MM.1S (cell line): ENCODE measurements around the gene ANTKMT.

ENCODE experiments used
- DNase-seq: peaks from one replicate; pipeline ENCODE4 v3.0.0-alpha.2; 2015
- H2AFZ ChIP-seq: fragments of 300-600 bp; sonication (generic); 2 replicates; pipeline ENCODE4 v1.6.0; 2016; ENCODE audit warnings: antibody characterized with exemption, low read length
- H3F3A ChIP-seq: fragments of 300-600 bp; sonication (generic); 2 replicates; pipeline ENCODE4 v1.6.1; 2016; ENCODE audit warnings: mild to moderate bottlenecking, antibody characterized with exemption, low read length, moderate library complexity, mixed read lengths; ENCODE audit not compliant: insufficient read depth
- H3K27ac ChIP-seq: fragments of 300-600 bp; sonication (generic); 2 replicates; pipeline ENCODE4 v1.5.1; 2016; ENCODE audit warnings: mild to moderate bottlenecking, low read length
- H3K27me3 ChIP-seq: fragments of 300-600 bp; sonication (generic); replicated peaks from 2 replicates; pipeline ENCODE4 v1.6.0; 2016; ENCODE audit warnings: low read length; ENCODE audit not compliant: insufficient read depth
- H3K36me3 ChIP-seq: fragments of 300-600 bp; sonication (generic); replicated peaks from 2 replicates; pipeline ENCODE4 v1.6.1; 2016; ENCODE audit warnings: mild to moderate bottlenecking, low read length, mixed read lengths; ENCODE audit not compliant: insufficient read depth
- H3K4me1 ChIP-seq: fragments of 300-600 bp; sonication (generic); 2 replicates; pipeline ENCODE4 v1.6.1; 2016; ENCODE audit warnings: low read length, mixed read lengths
- H3K4me2 ChIP-seq: fragments of 300-600 bp; sonication (generic); 2 replicates; pipeline ENCODE4 v1.6.0; 2016; ENCODE audit warnings: low read depth, low read length
- H3K4me3 ChIP-seq: fragments of 300-600 bp; sonication (generic); 2 replicates; pipeline ENCODE4 v1.5.1; 2016; ENCODE audit warnings: low read length, mixed read lengths
- H3K79me2 ChIP-seq: fragments of 300-600 bp; sonication (generic); 2 replicates; pipeline ENCODE4 v1.6.1; 2016; ENCODE audit warnings: mixed run types, low read length, mixed read lengths
- H3K9ac ChIP-seq: fragments of 300-600 bp; sonication (generic); 2 replicates; pipeline ENCODE4 v1.6.1; 2016; ENCODE audit warnings: low read length, mixed read lengths
- H3K9me2 ChIP-seq: fragments of 300-600 bp; sonication (generic); replicated peaks from 2 replicates; pipeline ENCODE4 v1.6.1; 2016; ENCODE audit warnings: mild to moderate bottlenecking, low read length, mixed read lengths; ENCODE audit not compliant: insufficient read depth
- H3K9me3 ChIP-seq: fragments of 300-600 bp; sonication (generic); replicated peaks from 2 replicates; pipeline ENCODE4 v1.6.1; 2016; ENCODE audit warnings: mild to moderate bottlenecking, low read length, mixed read lengths; ENCODE audit not compliant: insufficient read depth
- H4K20me1 ChIP-seq: fragments of 300-600 bp; sonication (generic); 2 replicates; pipeline ENCODE4 v1.6.1; 2016; ENCODE audit warnings: mild to moderate bottlenecking, low read length, moderate library complexity, mixed read lengths; ENCODE audit not compliant: insufficient read depth
- EZH2 ChIP-seq: fragments of 300-600 bp; sonication (generic); optimal IDR thresholded peaks from 2 replicates; pipeline ENCODE3; 2017; ENCODE audit warnings: low read depth, mild to moderate bottlenecking, antibody characterized with exemption, low read length, mixed read lengths
- EZH2phosphoT487 ChIP-seq: fragments of 300-600 bp; sonication (generic); IDR thresholded peaks from 2 replicates; pipeline ENCODE4 v1.6.1; 2018; ENCODE audit warnings: antibody characterized with exemption, low read length
- TF ChIP-seq, protein P1 (sequence below): fragments of 300-600 bp; sonication (generic); IDR thresholded peaks from 2 replicates; pipeline ENCODE4 v1.5.1; 2016; ENCODE audit warnings: antibody characterized with exemption, low read length, mixed read lengths

Gene ANTKMT

DNA sequence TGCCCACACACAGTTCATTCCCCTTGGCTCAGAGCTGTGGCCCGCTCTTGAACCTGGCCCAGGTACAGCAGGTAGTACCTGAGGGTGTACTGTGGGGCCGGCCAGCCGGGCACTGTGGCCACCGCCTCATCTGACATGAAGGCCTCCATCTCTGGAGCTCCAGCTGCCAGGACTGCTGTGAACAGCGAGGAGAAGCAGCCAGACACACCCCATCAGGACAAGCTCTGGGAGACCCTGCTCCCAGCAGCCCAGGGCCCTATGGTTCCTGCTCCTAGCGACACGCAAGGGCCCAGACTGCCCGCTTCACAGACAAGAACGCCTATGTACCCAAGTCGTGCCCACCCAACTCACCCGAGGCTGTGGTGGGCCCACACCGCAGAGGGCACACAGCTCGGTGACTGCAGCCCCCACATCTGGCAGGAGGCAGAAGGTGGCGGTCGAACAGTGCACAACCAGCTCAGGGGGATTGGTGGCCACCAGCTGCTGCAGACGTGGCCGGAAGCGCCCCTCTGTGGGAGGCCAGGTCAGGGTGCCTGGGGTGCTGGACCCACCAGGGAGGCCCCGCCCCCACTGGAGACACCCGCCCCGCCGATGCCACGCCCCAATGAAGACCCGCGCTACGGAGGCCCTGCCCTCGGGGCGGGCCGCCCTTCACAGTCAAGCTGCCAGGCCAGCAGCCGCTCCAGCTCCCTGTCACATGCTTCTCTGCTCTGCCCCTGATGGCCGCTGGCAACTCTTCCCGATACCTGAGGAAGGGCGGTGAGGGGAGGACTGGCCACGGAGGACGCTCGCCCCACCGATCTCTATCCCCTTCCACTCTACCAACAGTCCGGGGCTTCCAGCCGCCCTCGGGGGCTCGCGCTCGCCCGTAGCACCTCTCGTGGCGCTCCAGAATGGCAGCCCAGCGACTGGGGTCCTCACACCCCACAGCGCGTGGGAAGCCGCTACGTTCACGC, 41.8 kb upstream of the ANTKMT start:
- Histone ChIP-seq H3K9ac (no peak overlapping the region), H3K4me2 (peak overlapping the region; percentile 59; the same call in 1 of the 2 replicates), H3K9me3 (no peaks in the 10 kb centered on the region), H3K9me2 (no peaks in the 10 kb centered on the region), H3K4me3 (no peak overlapping the region), H3F3A (0 out of 2 replicates have a peak, but pooled peaks cover 4% of the 10 kb centered on the region), H3K4me1 (peaks cover 8% of the 10 kb centered on the region; the same call in 1 of the 2 replicates), H4K20me1 (no peaks in the 10 kb centered on the region), H3K36me3 (no peaks in the 10 kb centered on the region), H3K27me3 (no peaks in the 10 kb centered on the region), H3K27ac (no peak overlapping the region), H3K79me2 (peaks cover 32% of the 10 kb centered on the region), H2AFZ (peak overlapping the region; percentile 58; the same call in 1 of the 2 replicates)
- TF ChIP-seq EZH2 (no peak), EZH2phosphoT487 (no peak)
- TF ChIP-seq, protein P1, sequence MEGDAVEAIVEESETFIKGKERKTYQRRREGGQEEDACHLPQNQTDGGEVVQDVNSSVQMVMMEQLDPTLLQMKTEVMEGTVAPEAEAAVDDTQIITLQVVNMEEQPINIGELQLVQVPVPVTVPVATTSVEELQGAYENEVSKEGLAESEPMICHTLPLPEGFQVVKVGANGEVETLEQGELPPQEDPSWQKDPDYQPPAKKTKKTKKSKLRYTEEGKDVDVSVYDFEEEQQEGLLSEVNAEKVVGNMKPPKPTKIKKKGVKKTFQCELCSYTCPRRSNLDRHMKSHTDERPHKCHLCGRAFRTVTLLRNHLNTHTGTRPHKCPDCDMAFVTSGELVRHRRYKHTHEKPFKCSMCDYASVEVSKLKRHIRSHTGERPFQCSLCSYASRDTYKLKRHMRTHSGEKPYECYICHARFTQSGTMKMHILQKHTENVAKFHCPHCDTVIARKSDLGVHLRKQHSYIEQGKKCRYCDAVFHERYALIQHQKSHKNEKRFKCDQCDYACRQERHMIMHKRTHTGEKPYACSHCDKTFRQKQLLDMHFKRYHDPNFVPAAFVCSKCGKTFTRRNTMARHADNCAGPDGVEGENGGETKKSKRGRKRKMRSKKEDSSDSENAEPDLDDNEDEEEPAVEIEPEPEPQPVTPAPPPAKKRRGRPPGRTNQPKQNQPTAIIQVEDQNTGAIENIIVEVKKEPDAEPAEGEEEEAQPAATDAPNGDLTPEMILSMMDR = no peak
- DNase-seq = no peak

DNA sequence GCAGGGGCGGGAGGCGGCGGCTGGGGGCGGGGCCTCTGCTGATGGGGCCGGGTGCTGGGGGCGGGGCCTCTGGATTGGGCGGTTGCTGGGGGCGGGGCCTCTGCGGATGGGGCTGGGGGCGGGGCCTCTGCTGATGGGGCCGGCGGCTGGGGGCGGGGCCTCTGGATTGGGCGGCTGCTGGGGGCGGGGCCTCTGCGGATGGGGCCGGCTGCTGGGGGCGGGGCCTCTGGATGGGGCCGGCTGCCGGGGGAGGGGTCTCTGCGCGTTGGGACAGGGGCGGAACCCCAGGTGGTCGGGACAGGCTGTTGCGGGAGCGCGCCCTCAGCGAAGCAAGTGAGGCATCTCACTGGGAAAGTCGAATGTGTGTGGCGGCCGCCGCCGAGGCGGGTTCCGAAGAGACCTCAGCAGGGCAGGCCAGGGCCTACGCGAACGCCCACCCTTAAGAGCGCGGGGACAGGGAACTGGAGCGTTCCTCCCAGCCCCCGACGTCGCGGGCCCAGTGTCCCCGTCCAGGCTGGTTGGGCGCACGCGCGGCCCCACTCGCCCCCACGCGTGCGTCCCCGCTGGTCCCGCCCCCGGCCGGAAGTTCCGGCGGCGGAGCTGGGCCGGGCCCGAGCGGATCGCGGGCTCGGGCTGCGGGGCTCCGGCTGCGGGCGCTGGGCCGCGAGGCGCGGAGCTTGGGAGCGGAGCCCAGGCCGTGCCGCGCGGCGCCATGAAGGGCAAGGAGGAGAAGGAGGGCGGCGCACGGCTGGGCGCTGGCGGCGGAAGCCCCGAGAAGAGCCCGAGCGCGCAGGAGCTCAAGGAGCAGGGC, 40.9 kb upstream of the ANTKMT start, which contains the start of gene STUB1:
Gene STUB1 (plus strand): TSS at position 597 of the 811 bp plus-strand sequence. CDS start 116 bp downstream, at position 713.
- H3K9me3 ChIP-seq = no peaks in the 10 kb centered on the region
- H3K4me3 ChIP-seq = peak within 1 kb of the TSS; percentile 84
- DNase-seq = peak; percentile 81
- TF ChIP-seq EZH2phosphoT487 (no peak), EZH2 (no peak)
- TF ChIP-seq, protein P1 = no peak
- no peaks in the 10 kb centered on the region for H3K27me3 ChIP-seq
- peak within 1 kb of the TSS; percentile 71; the same call in 1 of the 2 replicates for H3K27ac ChIP-seq
- no peaks in the 10 kb centered on the region for H4K20me1 ChIP-seq
- peak within 1 kb of the TSS; percentile 86 for H2AFZ ChIP-seq
- peak within 1 kb of the TSS; percentile 72 for H3K9ac ChIP-seq
- H3F3A ChIP-seq = 0 out of 2 replicates have a peak, but pooled peaks cover 4% of the 10 kb centered on the region
- peaks cover 32% of the 10 kb centered on the region for H3K79me2 ChIP-seq
- peaks cover 8% of the 10 kb centered on the region; the same call in 1 of the 2 replicates for H3K4me1 ChIP-seq
- H3K4me2 ChIP-seq = peak within 1 kb of the TSS; percentile 93
- H3K36me3 ChIP-seq = no peaks in the 10 kb centered on the region
- H3K9me2 ChIP-seq = no peaks in the 10 kb centered on the region

DNA sequence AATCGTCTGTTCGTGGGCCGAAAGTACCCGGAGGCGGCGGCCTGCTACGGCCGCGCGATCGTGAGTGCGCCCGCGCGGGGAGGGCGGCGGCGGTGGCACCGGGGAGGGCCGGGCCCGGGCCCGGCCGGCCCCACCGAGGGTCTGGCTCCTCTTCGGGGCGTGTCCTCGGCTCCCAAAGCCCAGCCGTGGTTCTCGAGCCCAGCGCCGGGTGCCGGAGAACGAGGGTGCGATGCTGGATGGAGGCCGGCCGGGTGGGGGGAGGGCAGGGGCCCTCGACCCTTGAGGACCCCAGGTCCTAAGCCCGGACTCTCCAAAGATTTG, 40.4 kb upstream of the ANTKMT start:
- no peak overlapping the region; the same call in 1 of the 2 replicates for H3K27ac ChIP-seq
- no peaks in the 10 kb centered on the region for H3K36me3 ChIP-seq
- no peaks in the 10 kb centered on the region for H3K27me3 ChIP-seq
- H3K9me3 ChIP-seq = no peaks in the 10 kb centered on the region
- H2AFZ ChIP-seq = no peak overlapping the region
- peak overlapping the region; percentile 69 for H3K9ac ChIP-seq
- peaks cover 8% of the 10 kb centered on the region; the same call in 1 of the 2 replicates for H3K4me1 ChIP-seq
- peak overlapping the region; percentile 93 for H3K4me2 ChIP-seq
- H3K79me2 ChIP-seq = peaks cover 32% of the 10 kb centered on the region
- peak overlapping the region; percentile 84 for H3K4me3 ChIP-seq
- no peaks in the 10 kb centered on the region for H4K20me1 ChIP-seq
- TF ChIP-seq EZH2phosphoT487 (no peak), EZH2 (no peak)
- TF ChIP-seq, protein P1 = no peak
- DNase-seq = no peak
- no peaks in the 10 kb centered on the region for H3K9me2 ChIP-seq
- 0 out of 2 replicates have a peak, but pooled peaks cover 4% of the 10 kb centered on the region for H3F3A ChIP-seq
